Stomach smooth muscle (tissue), 2 donors: Measurements from ENCODE around the gene MAPK8IP3.
"Not testable (repeated sequence)": the region's sequence is repeated elsewhere in the genome, so short reads cannot be mapped to it uniquely, and the experiment has no call there.

Source experiments
- H3K27ac ChIP-seq: one replicate; pipeline ENCODE4 v1.7.0; 2013; ENCODE audit warnings: mild to moderate bottlenecking, low read length, inconsistent platforms
- H3K27me3 ChIP-seq, 2 donors: one replicate each; pipeline ENCODE4 v1.7.0; 2013; ENCODE audit warnings: low read length in 2 of 2; ENCODE audit not compliant: insufficient read depth in 2 of 2, control insufficient read depth in 1 of 2
- H3K36me3 ChIP-seq, 2 donors: one replicate each; pipeline ENCODE4 v1.7.0; 2013; ENCODE audit warnings: low read length in 2 of 2; ENCODE audit not compliant: control insufficient read depth in 2 of 2, insufficient read depth in 2 of 2
- H3K4me1 ChIP-seq: one replicate; pipeline ENCODE4 v1.7.0; 2013; ENCODE audit warnings: low read length; ENCODE audit not compliant: control insufficient read depth, insufficient read depth
- H3K4me3 ChIP-seq, 2 donors: one replicate each; pipeline ENCODE4 v1.7.0; 2013; ENCODE audit warnings: low read length in 2 of 2
- H3K9ac ChIP-seq, 2 donors: one replicate each; pipeline ENCODE4 v1.7.0; 2013; ENCODE audit warnings: low read length in 2 of 2, mild to moderate bottlenecking in 1 of 2
- H3K9me3 ChIP-seq, 2 donors: one replicate each; pipeline ENCODE4 v1.7.0; 2013; ENCODE audit warnings: low read length in 2 of 2; ENCODE audit not compliant: control insufficient read depth in 2 of 2
- donor health status: healthy.
- donor health status: Pancreatic carcinoma.

The MAPK8IP3 gene

DNA sequence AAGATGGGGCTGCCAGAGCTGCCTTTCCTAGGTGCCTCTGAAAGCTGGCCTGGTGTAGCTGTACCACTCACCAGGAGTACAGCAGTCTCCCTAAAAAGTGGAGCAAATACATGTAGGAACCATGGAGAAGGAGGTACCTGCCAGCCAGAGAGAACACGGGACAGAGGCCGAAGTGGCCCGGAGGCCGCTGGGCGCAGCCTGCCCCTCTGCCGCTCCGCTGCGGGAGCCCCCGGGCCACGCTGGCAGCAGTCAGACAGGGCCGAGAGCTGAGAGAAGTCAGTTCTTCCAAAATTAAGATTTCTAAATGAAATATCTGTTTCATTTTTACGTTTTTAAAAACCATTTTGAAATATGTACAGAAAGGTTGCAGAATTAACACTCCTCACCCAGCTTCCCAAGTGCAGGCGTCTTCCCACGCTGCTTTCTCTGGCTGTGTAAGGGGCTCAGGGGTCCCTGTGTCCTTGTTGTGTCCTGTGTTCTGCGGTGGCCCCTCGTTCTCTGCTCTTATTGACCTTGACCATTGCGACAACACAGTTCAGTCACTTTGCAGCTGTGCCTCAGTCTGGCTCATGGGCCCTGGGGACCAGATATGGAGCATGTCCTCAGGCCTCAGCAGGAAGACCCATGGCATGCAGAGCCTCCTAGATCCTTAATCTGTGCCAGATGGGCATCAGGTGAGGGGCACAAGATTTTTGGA is 5.0 kb downstream of the MAPK8IP3 start:
- Histone ChIP-seq H3K4me1 (peaks cover 24% of the 10 kb centered on the region), H3K27ac (no peak overlapping the region), H3K4me3 (no peak overlapping the region), H3K9me3 (no peaks in the 10 kb centered on the region), H3K27me3 (no peaks in the 10 kb centered on the region), H3K36me3 (no peaks in the 10 kb centered on the region), H3K9ac (peak overlapping the region in 1 of 2 donors; percentile 5)

DNA sequence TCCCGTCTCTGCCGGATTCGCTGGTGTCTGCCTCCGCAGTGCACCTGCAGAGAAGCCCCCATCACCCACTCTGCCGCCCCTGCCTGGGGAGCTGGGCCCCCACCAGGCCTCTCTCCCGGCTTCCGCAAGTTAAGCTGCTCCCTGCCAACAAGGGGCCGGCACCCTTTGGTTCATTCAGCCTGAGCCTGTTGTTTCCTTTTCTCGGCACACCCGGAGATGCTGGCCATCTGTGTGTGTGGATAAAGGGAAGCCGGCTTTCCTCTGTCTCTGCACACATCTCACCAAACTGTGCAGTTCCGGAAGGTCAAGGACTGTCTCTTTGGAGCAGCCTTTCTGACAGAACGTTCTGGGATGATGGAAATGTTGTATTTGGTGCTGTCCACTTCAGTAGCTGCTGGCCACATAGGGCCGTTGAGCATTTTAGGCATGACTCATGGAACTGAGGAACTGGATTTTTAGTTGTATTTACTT is 6.8 kb downstream of the MAPK8IP3 start:
- Histone ChIP-seq H3K4me3 (no peak overlapping the region), H3K27me3 (no peaks in the 10 kb centered on the region), H3K36me3 (no peaks in the 10 kb centered on the region), H3K4me1 (peaks cover 14% of the 10 kb centered on the region), H3K9me3 (no peaks in the 10 kb centered on the region), H3K9ac (no peak overlapping the region), H3K27ac (no peak overlapping the region)

DNA sequence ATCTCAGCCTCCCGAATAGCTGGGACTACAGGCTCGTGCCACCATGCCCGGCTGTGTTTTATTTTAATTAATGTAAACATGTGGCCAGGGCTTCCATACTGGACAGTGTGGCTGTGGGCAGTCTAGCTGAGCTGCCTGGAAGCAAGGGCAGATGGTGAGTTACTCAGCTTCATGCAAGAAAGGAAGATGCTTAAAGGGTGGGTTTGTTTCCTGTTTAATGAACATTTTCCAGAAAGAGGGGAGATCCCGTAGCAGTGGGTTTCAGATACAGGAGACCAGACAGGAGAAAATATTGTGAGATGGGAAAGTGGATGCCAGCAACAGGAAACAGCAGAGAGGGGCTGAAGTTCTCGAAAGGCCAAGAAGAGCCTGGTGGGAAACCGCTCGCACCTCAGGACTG is 7.3 kb downstream of the MAPK8IP3 start:
- H3K4me1 ChIP-seq: peaks cover 9% of the 10 kb centered on the region
- no peak overlapping the region for H3K9ac ChIP-seq
- H3K27me3 ChIP-seq: no peaks in the 10 kb centered on the region
- no peak overlapping the region for H3K4me3 ChIP-seq
- H3K27ac ChIP-seq: no peak overlapping the region
- no peaks in the 10 kb centered on the region for H3K9me3 ChIP-seq
- no peaks in the 10 kb centered on the region for H3K36me3 ChIP-seq

DNA sequence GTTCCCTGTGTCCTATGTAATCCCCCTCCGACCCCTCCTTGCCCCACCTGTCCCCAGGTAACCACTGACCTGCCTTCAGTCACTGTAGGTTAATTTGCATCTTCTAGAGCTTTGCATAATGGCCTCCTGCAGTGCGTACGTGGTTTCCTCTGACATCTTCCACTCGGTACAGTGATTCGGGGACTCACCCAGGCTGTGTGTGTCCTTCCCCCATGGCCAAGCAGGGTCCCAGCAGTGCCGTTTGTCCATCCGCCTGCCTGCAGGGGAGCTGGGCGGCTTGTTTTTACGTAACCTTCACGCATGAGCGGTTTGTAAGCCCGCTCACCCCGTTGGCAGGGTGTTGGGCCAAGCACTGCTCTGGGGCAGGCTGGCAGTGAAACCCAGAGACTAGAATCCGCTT is 7.9 kb downstream of the MAPK8IP3 start:
- Histone ChIP-seq H3K27ac (no peak overlapping the region), H3K27me3 (no peaks in the 10 kb centered on the region), H3K9ac (no peak overlapping the region), H3K9me3 (no peaks in the 10 kb centered on the region), H3K4me3 (no peak overlapping the region), H3K36me3 (no peaks in the 10 kb centered on the region), H3K4me1 (peaks cover 3% of the 10 kb centered on the region)

DNA sequence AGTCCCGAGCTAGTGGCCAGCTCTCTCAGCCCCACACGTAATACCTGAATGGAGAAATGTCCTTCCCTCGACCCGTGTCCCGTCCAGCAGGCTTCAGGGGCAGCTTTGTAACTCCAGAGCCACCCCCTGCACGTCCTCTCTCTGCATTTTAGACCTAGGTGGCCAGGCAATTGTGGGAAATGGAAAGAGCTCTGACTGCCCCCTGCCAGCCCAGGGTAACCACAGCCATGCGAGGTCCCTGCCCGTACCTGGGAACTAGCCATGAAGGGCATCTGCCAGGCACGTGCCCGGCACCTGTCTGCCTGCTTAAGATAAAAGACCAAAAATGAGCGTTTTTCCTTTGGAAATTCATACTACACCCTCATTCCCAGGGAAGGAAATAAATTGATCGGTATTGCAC is 9.2 kb downstream of the MAPK8IP3 start:
- Histone ChIP-seq H3K4me1 (no peaks in the 10 kb centered on the region), H3K27me3 (no peaks in the 10 kb centered on the region), H3K36me3 (no peaks in the 10 kb centered on the region), H3K4me3 (no peak overlapping the region), H3K27ac (no peak overlapping the region), H3K9me3 (no peaks in the 10 kb centered on the region), H3K9ac (no peak overlapping the region)

DNA sequence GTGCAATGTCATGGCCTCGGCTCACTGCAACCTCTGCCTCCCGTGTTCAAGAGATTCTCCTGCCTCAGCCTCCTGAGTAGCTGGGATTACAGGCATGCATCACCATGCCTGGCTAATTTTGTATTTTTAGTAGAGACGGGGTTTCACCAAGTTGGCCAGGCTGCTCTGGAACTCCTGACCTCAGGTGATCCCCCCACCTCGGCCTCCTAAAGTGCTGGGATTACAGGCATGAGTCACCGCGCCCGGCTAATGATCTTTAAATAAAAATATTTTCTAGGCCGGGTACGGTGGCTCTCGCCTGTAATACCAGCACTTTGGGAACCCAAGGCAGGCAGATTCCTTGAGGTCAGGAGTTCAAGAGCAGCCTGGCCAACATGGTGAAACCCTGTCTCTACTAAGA is 12.2 kb downstream of the MAPK8IP3 start:
- not testable (repeated sequence) for H3K27me3 ChIP-seq, H3K9ac ChIP-seq, H3K4me1 ChIP-seq, H3K36me3 ChIP-seq, H3K4me3 ChIP-seq, H3K9me3 ChIP-seq, H3K27ac ChIP-seq

DNA sequence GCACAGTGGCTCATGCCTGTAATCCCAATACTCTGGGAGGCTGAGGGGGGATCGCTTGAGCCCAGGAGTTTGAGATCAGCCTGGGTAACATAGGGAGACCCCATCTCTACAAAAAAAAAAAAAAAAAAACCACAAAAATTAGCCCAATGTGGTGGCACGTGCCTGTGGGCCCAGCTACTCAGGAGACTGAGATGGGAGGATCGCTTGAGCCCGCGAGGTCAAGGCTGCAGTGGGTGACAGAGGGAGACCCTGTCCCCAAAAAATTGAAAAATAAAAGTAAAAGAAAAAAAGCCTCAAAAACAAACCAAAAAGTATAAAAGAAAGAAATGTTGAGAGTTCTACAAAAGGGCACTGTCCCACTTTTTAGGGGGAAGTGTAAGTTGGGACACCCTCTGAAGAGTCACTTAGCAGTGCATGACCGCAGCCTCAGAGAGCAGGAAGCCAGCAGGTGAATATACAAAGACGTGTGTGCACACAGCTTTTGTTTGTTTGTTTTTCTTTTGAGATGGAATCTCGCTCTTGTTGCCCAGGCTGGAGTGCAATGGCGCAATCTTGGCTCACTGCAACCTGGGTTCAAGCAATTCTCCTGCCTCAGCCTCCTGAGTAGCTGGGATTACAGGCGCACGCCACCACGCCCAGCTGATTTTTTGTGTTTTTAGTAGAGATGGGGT is 13.7 kb downstream of the MAPK8IP3 start:
- not testable (repeated sequence) for H3K27ac ChIP-seq

DNA sequence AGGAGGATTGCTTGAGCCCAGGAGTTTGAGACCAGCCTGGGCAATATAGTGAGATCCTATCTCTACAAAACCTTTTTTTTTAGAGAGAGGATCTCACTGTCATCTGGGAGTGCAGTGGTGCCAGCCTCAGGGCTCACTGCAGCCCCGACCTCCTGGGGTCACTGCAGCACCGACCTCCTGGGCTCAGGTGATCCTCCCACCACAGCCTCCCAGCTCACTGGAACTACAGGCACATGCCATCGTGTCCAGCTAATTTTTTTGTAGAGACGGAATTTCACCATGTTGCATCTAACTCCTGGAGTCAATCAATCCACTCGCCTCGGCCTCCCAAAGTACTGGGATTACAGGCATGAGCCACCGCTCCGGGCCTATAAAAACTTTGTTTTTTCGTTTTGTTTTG is 15.4 kb downstream of the MAPK8IP3 start:
- no peak overlapping the region for H3K27ac ChIP-seq

More for the DNA sequence above, 13.7 kb downstream of the MAPK8IP3 start:
- not testable (repeated sequence) for H3K36me3 ChIP-seq, H3K4me3 ChIP-seq, H3K9ac ChIP-seq, H3K4me1 ChIP-seq, H3K27me3 ChIP-seq, H3K9me3 ChIP-seq

DNA sequence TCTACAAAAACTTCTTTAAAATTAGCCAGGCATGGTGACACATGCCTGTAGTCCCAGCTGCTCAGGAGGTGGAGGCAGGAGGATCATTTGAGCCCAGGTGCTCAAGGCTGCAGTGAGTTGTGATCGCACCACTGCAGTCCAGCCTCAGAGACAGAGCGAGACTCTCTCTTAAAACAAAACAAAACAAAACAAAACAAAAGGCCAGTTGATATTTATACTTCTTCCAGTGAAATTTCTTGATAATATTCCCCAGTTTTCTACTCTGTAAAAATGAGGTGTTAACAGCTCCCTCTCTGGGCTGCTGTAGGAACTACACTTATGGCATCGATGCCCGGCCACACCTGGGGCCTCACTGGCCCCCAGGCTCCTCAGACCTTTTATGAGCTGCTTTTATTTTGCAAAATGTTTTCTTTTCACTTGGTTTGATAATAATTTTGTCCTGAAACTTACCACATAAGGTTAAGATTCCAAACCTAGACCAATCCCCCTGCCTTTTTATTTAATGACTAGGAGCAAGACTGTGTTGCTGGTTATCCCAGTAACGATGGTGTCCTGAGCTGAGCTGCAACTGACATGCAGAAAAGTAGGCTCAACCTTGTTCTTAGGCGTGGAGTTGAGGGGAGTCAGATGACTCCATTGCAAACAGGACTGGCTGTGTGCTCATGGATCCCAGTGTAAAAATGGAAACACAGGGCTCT is 17.6 kb downstream of the MAPK8IP3 start:
- no peaks in the 10 kb centered on the region for H3K27me3 ChIP-seq
- H3K9me3 ChIP-seq: no peaks in the 10 kb centered on the region
- H3K4me3 ChIP-seq: no peak overlapping the region
- peaks cover 19 to 24% of the 10 kb centered on the region in 2 donors for H3K36me3 ChIP-seq
- no peak overlapping the region for H3K9ac ChIP-seq
- peaks cover 11% of the 10 kb centered on the region for H3K4me1 ChIP-seq
- no peak overlapping the region for H3K27ac ChIP-seq

More for the DNA sequence above, 15.4 kb downstream of the MAPK8IP3 start:
- H3K36me3 ChIP-seq: peaks cover 8% of the 10 kb centered on the region in 2 donors
- H3K27me3 ChIP-seq: no peaks in the 10 kb centered on the region
- H3K9me3 ChIP-seq: no peaks in the 10 kb centered on the region
- H3K4me1 ChIP-seq: peaks cover 5% of the 10 kb centered on the region
- no peak overlapping the region for H3K4me3 ChIP-seq
- no peak overlapping the region for H3K9ac ChIP-seq

DNA sequence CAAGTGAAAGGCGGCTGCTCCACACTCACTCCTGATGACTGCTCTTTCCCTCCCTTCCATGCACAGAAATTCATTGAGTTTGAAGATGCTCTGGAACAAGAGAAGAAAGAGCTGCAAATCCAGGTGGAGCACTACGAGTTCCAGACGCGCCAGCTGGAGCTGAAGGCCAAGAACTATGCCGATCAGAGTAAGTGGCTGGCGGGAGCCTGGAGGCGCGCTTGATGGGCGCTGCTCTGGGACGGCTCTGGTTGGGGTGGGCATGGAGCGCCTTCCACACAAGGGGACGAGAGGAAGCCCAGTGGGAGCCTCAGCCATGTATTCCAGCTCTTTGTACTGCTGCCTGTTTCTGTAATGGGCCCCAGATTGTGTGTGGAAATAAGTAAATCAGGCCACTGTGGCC is 18.5 kb downstream of the MAPK8IP3 start:
- no peaks in the 10 kb centered on the region for H3K27me3 ChIP-seq
- peaks cover 11% of the 10 kb centered on the region for H3K4me1 ChIP-seq
- peaks cover 19 to 31% of the 10 kb centered on the region in 2 donors for H3K36me3 ChIP-seq
- no peaks in the 10 kb centered on the region for H3K9me3 ChIP-seq
- no peak overlapping the region for H3K9ac ChIP-seq
- H3K4me3 ChIP-seq: no peak overlapping the region
- no peak overlapping the region for H3K27ac ChIP-seq
